Right atrium auricular region (tissue), 2 donors: Measurements from ENCODE around the gene PCDHGA8. TPM values are rescaled to one million over a fixed set of nuclear protein-coding genes. Genes with fewer than 3 reads are reported as not detected.

Experiments
- DNase-seq: peaks from one replicate; pipeline ENCODE4 v3.0.0-alpha.2; 2019; ENCODE audit warnings: low spot score
- H3K27ac ChIP-seq, 2 donors: fragments of 200-600 bp; sonication (generic); 1 replicate in 1 of 2; 2 replicates in 1 of 2; pipeline ENCODE4 v1.5.1; 2016 to 2019
- H3K27me3 ChIP-seq, 2 donors: fragments of 200-600 bp; sonication (generic); one replicate each; pipeline versions ENCODE4 v1.5.1 to v1.6.0; 2017 to 2019
- H3K36me3 ChIP-seq: fragments of 200-600 bp; sonication (generic); one replicate; pipeline ENCODE4 v1.5.1; 2016
- H3K4me1 ChIP-seq, 2 donors: fragments of 200-600 bp; sonication (generic); one replicate each; pipeline versions ENCODE4 v1.5.1 to v1.6.0; 2017 to 2019
- H3K4me3 ChIP-seq, 2 donors: fragments of 200-600 bp; sonication (generic); 1 replicate in 1 of 2; 2 replicates in 1 of 2; pipeline ENCODE4 v1.5.1; 2017 to 2019; ENCODE audit warnings: mild to moderate bottlenecking in 1 of 2, moderate library complexity in 1 of 2
- H3K9me3 ChIP-seq, 2 donors: fragments of 200-600 bp; sonication (generic); one replicate each; pipeline ENCODE4 v1.5.1; 2019
- CTCF ChIP-seq, 2 donors: fragments of 200-600 bp; sonication (generic); IDR thresholded peaks; one replicate each; pipeline ENCODE4 v1.5.1; 2019; ENCODE audit warnings: antibody characterized with exemption in 2 of 2
- total RNA-seq, 2 donors: library from RNA; depleted of rRNA; stranded (reverse); fragments of >200 nt; gene quantifications; one replicate each; pipeline ENCODE4 v1.1.0, GENCODE V29; 2016

Gene PCDHGA8
- total RNA-seq, 2 donors from 2014 or later: 5.0 to 5.7 TPM

- Histone ChIP-seq H3K9me3 (peaks cover 10 to 84% of the 10 kb centered on the region in 2 donors), H3K4me3 (peak within 1 kb of the TSS in 1 of 2 donors; percentile 21), H3K27ac (no peak within 1 kb of the TSS), H3K36me3 (no peaks in the 10 kb centered on the region), H3K4me1 (no peaks in the 10 kb centered on the region), H3K27me3 (no peaks in the 10 kb centered on the region)
- TF ChIP-seq CTCF (IDR thresholded peaks at IDR 0.05): peak; percentile 11 to 66
- DNase-seq: no peak
These were observed 42.4 kb upstream of the PCDHGA8 start, which contains the start of gene PCDHGB1 for GRCh38 chr5:141349917-141350619. TSS of gene PCDHGB1 (plus strand) at chr5:141350099. CDS start at chr5:141350261, 162 bp downstream.

DNA sequence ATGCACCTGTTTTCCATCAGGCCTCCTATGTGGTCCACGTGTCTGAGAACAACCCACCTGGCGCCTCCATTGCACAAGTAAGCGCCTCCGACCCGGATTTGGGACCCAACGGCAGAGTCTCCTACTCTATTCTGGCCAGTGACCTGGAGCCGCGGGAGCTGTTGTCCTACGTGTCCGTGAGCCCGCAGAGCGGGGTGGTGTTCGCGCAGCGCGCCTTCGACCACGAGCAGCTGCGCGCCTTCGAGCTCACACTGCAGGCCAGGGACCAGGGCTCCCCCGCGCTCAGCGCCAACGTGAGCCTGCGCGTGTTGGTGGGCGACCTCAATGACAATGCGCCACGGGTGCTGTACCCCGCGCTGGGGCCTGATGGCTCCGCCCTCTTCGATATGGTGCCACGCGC is 40.8 kb upstream of the PCDHGA8 start:
- Histone ChIP-seq H3K4me3 (no peak overlapping the region), H3K27ac (no peak overlapping the region), H3K9me3 (peaks cover 4 to 91% of the 10 kb centered on the region in 2 donors), H3K36me3 (no peaks in the 10 kb centered on the region), H3K27me3 (no peaks in the 10 kb centered on the region), H3K4me1 (no peaks in the 10 kb centered on the region)
- DNase-seq: no peak
- no peak for TF ChIP-seq CTCF (IDR thresholded peaks at IDR 0.05)

DNA sequence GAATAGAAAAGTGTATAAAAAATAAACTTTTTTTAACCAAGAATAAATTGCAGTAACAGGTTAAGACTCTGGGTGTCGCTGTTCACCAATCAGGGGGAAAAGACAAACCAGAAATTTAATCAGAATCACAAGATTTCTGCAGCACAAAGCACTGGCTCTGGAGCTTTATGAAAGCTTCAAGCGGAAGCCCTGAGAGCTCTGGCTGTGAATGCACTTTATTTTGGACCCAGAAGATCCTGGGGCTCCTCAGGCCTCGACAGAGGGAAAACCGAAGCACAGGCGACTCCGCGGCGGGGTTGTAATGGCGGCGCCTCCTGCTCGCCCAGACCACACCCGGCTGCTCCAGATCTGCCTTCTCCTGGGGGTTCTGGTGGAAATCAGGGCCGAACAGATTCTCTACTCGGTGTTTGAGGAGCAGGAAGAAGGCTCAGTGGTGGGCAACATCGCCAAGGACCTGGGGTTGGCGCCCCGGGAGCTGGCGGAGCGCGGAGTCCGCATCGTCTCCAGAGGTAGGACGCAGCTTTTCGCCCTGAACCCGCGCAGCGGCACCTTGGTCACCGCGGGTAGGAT is 37.4 kb upstream of the PCDHGA8 start, which contains the start of gene PCDHGA4:
Gene PCDHGA4, plus strand, starts transcription at position 122 of the 570 bp plus-strand sequence. Its CDS starts 87 bp downstream, at position 209.
- no peak for DNase-seq
- peaks cover 0 to 97% of the 10 kb centered on the region in 2 donors for H3K9me3 ChIP-seq
- no peaks in the 10 kb centered on the region for H3K4me1 ChIP-seq
- H3K36me3 ChIP-seq: no peaks in the 10 kb centered on the region
- H3K27ac ChIP-seq: peak within 1 kb of the TSS in 1 of 2 donors; percentile 38
- no peaks in the 10 kb centered on the region for H3K27me3 ChIP-seq
- peak in 1 of 2 donors; percentile 67 for TF ChIP-seq CTCF (IDR thresholded peaks at IDR 0.05)
- peak within 1 kb of the TSS; percentile 28 to 43 for H3K4me3 ChIP-seq

DNA sequence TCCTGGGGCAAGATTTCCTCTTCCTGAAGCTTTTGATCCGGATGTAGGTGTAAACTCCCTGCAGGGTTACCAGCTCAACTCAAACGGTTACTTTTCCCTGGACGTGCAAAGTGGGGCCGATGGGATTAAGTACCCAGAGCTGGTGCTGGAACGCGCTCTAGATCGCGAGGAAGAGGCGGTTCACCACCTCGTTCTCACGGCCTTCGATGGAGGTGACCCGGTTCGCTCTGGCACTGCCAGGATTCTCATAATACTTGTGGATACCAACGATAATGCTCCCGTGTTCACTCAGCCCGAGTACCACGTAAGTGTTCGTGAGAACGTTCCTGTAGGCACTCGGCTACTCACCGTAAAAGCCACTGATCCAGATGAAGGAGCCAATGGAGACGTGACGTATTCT is 36.8 kb upstream of the PCDHGA8 start:
- no peak for DNase-seq
- Histone ChIP-seq H3K27ac (no peak overlapping the region), H3K27me3 (no peaks in the 10 kb centered on the region), H3K4me3 (peak overlapping the region in 1 of 2 donors; percentile 43), H3K9me3 (peaks cover 0 to 97% of the 10 kb centered on the region in 2 donors), H3K4me1 (no peaks in the 10 kb centered on the region), H3K36me3 (no peaks in the 10 kb centered on the region)
- no peak for TF ChIP-seq CTCF (IDR thresholded peaks at IDR 0.05)

- H3K9me3 ChIP-seq: peaks cover under 1 to 97% of the 10 kb centered on the region in 2 donors
- no peak overlapping the region for H3K4me3 ChIP-seq
- no peaks in the 10 kb centered on the region for H3K4me1 ChIP-seq
- no peak overlapping the region for H3K27ac ChIP-seq
- no peaks in the 10 kb centered on the region for H3K36me3 ChIP-seq
- no peaks in the 10 kb centered on the region for H3K27me3 ChIP-seq
- TF ChIP-seq CTCF (IDR thresholded peaks at IDR 0.05): no peak
- DNase-seq: no peak
These were observed 36.3 kb upstream of the PCDHGA8 start for GRCh38 chr5:141356133-141356532.
